ENCODE measurements around the gene SSC4D.
"Not testable (repeated sequence)": the region's sequence is repeated elsewhere in the genome, so short reads cannot be mapped to it uniquely, and the experiment has no call there.

The SSC4D gene

DNA sequence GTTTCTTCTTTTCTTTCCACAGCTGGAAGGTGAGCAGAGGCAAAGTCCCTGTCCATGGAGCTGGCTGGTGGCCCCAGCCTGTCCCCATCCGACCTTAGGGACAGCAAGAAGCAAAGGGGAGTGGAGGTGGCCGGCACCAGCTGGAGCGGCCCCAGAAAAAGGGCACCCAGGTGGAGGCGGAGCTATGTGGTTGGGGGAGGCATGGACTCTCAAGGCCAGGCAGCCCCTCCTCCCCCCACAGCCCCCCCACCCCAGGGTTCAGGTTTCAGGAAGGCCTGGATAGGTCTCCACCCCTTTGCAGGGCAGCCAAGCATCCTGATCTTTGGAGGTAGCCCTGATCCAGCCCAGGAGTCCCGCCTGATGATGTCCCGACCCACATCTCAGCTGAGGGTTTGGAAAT lies at the start of gene SSC4D:
Gene SSC4D (minus strand): TSS at position 161 of the 400 bp plus-strand sequence. CDS start 5,258 bp downstream, outside the sequence.
- no peak for DNase-seq (ENCODE audit: low read depth)

DNA sequence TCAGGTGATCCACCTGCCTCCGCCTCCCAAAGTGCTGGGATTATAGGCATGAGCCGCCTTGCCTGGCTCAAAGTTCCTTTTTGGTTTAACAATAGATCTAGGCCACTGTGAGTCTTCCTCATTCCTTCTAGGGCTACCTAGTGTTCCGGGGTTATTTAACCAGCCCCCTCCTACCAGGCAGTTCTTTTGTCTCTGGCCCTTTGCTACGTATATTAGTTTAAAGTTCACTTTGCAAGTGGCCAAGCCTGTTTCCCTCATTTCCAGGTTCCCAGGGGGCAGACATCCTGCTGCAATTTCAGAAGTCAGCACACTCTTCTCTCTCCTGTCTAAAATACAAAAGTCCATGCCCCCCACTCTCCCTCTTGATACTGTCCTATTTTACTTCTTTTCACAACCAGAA lies 49.0 kb upstream of the SSC4D start:
- not testable (repeated sequence) for DNase-seq (ENCODE audit: low read depth)

DNA sequence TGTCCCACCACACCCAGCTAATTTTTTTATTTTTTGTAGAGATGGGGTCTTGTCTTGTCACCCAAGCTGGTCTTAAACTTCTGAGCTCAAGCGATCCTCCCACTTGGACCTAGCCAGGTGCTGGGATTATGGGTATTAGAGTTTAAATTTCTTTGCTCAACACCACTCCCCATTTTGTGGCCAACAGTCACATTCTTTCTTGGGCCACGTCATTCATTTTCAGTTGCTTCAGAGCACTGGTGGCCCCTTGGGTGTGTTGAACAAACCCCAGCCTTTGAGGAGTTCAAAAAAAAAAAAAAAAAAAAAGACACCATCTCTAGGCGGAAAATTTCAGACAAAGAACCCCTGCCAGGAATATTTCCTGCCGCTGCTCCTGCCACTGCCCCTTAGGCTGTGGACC lies 47.5 kb upstream of the SSC4D start:
- DNase-seq (ENCODE audit: low read depth) = not testable (repeated sequence)

DNA sequence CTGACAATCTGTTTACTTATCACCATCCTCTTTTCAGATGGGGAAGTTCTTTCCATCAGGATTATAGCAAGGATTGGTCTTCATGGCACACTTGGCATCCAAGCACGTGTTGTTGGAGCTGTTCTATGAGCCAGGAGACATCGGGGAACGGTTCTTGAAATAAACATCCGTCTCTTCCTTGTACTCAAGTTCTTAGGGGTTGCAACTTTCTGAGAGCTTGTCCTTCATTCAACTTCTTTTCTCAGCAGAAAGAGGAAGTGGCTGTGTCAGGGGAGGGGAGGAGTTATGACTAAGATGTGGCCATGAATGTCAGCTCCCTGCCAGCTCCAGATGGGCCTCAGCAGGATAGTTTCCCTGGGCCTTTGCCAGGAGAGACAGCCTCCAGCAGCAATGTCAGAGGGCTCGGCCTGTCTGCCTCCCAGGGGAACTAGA lies 36.1 kb upstream of the SSC4D start:
- not testable (repeated sequence) for DNase-seq (ENCODE audit: low read depth)

DNA sequence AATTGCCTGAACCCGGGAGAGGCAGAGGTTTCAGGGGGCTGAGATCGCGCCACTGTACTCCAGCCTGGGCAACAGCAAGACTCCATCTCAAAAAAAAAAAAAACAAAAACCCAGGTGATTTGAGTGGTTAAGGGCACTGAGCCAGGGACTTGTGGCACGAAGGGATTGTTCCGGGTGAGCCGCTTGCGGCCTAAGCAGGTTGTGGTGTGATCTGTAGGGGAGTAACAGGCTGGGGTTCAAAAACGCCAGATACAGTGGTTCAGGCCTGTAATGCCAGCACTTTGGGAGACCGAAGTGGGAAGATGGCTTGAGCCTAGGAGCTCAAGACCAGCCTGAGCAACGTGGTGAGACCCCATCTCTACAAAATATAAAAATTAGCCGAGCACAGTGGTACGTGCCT lies 34.3 kb upstream of the SSC4D start:
- not testable (repeated sequence) for DNase-seq (ENCODE audit: low read depth)

DNA sequence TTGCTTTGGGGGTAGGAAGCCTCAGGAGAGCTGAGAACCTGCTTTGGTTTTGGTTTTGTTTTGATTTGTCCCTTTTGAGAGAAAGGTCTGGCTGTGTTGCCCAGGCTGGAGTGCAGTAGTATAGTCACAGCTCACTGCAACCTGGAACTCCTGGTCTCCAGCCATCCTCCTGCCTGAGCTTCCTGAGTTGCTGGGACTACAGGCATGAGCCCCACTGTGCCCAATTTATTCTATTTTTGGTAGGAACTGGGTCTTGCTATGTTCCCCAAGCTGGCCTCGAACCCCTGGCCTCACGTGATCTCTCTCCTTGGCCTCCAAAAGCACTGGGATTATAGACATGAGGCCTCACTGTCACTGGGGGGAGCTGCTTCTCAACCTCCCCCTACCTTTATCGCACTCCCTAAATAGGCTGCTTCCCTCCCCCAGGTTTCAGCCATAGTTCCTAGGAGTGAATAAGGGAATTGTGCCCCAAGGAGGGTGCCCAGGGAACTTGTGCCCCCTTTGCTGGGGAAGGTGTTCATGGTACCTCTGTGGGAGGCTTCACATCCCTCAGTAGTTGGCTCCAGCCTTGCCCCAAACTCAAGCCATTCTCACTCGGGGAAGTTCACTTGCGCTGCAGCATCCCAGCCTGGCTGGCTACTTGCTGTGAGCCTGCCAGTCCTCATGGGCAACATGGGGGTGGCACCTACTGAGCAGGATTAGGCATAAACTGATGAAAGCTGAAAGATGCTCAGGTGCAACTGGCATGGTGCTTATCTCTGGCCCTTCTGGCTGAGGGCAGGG lies 33.4 kb upstream of the SSC4D start:
- DNase-seq (ENCODE audit: low read depth) = not testable (repeated sequence)

DNA sequence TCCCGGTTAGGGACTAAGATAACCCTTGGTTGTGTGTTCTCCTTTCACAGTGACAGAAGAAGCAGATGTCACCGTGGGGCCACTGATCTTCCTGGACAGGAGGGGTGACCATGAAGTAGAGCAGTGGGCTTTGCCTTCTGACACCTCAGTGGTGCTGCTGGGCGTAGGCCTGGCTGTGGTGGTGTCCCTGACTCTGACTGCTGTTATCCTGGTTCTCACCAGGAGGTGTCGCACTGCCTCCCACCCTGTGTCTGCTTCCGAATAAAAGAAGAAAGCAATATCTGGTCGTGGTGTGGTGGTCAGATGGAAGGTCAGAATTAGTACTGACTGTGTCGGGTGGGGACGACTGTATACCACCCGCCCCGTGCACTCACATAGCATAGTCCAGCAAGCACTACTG lies 32.3 kb upstream of the SSC4D start:
- not testable (repeated sequence) for DNase-seq (ENCODE audit: low read depth)

DNA sequence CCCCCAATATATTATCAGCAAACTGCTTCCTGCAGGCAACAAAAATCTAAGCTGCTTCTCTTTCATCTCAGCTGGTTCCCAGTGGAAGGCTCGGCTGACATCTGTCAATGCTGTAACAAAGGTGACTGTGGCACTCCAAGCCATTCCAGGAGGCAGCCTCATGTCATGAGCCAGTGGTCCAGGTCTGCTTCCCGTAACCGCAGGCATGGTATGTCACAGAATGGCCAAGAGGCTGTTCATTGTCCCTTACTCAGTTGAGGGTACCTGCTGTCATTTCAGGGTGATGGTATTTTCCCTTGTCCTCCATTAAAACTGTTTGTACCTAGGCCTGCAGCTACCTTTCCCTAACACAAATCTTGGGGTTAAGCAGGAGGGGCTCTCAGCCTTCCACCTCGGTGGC lies 30.9 kb upstream of the SSC4D start:
- not testable (repeated sequence) for DNase-seq (ENCODE audit: low read depth)

DNA sequence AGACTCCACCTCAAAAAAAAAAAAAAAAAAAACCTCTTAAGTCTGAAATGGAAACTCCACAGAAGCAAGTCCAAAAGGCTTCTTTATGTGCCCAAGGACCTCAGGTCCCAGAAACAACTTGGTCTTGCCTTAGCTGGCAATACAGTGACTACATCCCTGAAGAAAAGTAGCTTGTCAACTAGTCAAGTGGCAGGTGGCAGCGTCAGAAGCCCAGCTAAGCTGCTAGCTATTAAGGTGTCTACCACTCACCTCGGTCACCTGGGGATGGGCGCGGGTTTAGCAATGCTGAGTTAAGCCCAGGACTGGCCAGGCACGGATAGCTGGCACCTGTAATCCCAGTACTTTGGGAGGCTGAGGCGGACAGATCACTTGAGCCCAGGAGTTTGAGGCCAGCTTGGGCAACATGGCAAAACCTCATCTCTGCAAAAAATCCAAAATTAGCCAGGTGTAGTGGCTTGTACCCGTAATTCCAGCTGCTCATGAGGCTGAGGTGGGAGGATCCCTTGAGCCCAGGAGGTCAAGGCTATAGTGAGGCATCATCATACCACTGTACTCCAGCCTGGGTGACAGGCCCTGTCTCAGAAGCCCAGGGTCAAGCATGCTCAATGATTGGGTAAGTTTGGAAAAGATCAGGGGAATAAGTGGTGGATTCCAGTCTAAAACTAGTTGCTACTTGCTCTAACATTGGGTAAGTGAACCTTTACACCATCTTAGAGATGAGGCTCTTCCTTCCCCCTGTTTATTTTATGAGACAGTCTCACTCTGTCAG lies 29.8 kb upstream of the SSC4D start:
- not testable (repeated sequence) for DNase-seq (ENCODE audit: low read depth)

DNA sequence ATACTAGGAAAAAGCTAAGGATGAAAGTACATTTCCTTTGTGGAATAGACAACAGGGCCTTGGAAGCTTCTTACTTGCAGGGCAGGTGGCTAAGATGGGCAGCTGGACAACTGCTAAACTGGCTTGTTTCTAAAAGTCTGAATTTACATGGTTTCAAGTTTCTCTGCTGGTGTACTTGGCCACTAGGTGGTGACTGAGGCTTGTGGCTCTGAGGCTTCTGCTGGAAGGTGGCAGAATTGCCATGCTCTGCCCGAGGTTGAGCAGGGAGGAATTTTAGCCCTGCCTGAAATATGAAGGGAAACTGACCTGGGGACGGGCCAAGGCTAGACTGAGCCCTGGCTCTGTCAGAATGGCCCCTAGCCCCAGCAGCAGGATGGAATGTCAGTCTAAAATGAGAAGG lies 28.4 kb upstream of the SSC4D start:
- DNase-seq (ENCODE audit: low read depth) = peak; percentile 38

DNA sequence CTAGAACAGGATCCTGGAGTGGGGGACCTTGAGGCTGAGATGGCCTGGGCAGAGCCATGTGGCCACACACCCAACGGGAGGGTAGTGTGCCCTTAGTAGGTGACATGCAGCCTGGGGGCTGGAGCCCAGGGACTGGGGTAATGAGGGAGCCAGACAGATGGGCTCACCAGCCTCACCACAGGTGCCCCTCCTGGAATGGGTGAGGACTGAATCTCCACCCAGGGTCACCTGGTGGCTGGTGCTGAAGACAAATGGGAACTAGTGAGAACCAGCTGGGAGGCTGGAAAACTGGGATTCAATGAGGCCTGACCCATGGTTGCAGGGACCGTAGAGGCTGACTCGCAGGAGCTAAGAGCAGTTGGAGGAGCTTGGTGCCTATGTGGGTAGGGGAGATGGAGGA lies 21.3 kb upstream of the SSC4D start:
- DNase-seq (ENCODE audit: low read depth) = no peak

DNA sequence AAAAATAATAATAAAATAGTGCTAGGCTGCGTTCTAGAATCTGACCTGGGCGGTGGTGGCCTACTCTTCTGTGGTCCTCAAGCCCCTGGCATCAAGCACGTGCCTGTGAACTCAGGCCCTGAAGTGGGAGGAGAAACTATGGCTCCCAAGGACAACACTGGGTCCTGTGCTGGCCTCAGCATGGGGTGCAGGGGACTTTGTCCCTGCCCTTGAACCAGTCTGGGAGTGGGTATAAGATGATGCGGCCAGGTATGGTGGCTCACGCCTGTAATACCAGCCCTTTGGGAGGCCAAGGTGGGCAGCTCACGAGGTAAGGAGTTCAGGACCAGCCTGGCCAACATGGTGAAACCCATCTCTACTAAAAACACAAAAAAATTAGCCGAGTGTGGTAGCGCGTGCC lies 20.7 kb upstream of the SSC4D start:
- DNase-seq (ENCODE audit: low read depth) = no peak

DNA sequence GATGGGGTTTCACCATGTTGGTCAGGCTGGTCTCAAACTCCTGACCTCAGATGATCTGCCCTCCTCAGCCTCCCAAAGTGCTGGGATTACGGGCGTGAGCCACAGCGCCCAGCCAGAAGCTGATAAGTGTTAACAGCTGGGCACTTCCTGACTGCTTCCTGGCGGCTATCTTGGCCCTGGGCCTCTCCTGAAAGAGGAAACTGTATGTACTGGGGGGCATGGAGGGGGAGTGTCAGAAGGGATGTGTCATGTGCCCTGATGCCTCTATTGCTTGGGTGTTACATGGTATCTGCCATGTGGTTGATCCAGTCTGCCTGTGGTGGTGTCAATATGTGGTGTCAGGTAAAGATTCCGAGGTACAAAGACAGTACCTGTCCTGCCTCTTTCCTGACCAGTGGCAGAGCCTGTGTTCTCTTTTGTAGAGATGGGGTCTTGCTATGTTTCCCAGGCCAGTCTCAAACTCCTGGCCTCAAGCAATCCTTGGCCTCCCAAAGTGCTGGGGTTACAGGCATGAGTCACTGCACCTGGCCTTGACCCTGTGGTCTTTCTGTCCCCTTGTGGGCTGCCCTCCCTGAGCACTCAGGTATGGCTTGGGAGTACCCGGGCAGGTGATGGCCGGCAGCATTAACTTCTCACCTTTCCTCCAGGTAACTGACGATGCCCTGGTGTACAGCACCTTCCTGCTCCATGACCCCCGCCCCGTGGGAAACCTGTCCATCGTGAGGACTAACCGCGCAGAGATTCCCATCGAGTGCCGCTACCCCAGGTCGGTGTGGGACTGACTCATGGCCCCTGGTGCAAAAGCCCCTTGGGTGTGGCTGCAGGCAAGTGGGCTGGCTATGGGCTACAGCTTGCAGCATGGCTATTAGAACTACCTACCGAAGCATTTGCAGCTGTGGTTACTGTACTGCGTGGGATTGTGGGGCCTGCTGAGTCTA lies 19.6 kb upstream of the SSC4D start:
- no peak for DNase-seq (ENCODE audit: low read depth)

DNA sequence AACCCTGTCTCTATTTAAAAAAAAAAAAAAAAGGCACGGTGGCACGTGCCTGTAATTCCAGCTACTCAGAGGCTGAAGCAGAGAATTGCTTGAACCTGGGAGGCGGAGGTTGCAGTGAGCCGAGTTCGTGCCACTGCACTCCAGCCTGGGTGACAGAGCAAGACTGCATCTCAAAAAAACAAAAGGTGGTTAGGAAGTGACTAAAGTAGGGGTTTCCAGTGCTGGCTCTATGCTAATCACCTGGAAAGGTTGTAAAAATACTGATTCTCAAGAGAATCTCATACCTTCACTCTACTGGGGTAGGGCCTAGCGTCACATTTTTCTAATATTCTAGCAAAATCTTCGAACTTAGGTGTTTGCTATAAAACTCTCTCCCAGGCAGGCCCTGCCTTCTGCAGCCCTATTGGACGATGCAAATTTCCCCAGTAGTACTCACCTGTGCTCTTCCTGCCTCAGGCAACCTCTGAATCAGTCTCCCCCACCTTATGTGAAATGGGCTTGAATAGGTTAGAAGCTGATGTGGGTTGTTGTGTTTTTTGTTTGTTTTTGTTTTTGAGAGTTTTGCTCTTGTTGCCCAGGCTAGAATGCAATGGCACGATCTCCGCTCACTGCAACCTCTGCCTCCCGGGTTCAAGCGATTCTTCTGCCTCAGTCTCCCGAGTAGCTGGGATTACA lies 18.8 kb upstream of the SSC4D start:
- no peak for DNase-seq (ENCODE audit: low read depth)

DNA sequence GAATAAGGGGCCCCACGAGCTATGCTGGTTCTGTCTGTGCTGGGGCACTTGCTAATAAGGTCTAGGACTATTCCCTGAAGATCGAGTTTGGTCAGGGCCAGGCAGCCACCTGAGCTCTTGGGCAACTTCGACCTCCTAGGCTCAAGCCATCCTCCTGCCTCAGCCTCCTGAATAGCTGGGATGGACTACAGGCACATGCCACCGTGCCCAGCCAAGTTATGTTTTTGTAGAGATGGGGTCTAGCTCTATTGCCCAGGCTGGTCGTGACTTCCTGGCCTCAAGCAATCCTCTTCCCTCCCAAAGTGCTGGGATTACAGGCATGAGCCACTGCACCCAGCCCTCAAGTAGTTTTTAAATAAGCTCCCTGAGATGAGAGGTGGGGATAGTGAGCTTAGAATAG lies 18.1 kb upstream of the SSC4D start:
- DNase-seq (ENCODE audit: low read depth) = no peak

DNA sequence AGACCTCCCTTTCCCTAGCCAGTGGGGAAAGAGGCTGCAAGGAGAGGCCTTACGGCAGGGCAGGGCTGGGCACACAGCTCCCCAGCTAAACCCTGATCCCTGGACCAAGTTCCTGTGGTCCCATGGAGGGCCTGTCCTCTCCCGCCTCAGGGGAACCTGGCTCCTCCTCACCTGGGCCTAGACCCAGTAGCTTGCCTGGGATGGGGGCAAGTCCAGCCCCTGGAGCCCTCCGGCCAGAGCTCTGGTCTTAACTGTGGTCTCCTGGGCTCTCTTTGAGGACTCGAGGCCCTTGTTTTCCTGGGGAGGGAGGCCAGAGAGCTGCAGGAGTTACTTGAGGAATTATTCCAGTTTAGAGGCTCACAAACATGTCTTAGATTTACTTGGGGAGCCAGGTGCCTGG lies 16.7 kb upstream of the SSC4D start:
- DNase-seq (ENCODE audit: low read depth) = no peak

DNA sequence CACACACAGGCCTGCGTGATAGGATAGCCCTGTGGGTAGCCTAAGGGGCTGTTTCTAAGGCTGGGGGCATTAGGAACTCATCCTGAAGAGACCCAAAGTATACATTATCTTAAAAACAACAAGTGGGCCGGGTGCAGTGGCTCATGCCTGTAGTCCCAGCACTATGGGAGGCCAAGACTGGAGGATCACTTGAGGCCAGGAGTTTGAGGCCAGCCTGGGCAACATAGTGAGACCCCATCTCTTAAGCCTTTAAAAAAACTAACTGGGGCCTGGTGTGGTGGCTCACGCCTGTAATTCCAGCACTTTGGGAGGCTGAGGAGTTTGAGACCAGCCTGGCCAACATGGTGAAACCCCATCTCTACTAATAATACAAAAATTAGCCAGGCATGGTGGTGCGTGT lies 16.1 kb upstream of the SSC4D start:
- DNase-seq (ENCODE audit: low read depth) = not testable (repeated sequence)

DNA sequence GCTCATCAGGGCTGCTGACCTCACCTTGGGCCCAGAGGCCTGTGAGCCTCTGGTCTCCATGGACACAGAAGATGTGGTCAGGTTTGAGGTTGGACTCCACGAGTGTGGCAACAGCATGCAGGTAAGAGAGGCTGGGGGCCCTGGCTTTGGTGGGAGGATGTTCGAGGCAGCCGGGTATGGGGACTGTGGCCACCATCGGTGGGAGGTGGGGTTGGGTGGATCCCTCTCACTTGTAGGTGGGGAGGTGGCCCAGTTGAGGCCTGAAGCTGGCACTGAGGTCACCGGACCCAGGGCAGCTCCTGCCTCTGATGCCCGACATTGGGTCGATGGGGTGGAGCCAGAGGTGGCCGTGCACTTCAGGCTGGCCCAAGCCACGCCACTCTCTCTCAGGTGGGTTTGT lies 15.7 kb upstream of the SSC4D start:
- DNase-seq (ENCODE audit: low read depth) = no peak

DNA sequence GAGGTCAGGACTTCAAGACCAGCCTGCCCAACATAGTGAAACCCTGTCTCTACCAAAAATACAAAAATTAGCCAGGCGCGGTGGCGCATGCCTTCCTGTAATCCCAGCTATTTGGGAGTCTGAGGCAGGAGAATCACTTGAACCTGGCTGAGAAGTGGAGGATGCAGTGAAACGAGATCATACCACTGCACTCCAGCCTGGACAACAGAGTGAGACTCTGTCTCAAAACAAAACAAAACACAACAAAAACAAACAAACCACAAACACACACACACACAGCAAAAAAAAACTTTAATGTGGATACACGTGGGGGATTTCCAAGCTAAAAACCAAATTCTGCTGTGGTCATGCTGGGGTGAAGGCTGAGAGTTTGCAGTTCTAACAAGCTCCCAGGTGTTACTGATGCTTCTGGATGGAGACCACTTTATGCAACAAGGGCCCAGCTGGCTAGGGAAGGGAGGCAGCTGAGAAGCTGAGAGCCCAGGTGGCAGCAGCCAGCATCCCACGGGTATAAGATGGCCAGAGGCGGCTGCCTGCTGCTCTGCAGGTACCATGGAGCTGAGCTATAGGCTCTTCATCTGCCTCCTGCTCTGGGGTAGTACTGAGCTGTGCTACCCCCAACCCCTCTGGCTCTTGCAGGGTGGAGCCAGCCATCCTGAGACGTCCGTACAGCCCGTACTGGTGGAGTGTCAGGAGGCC lies 15.1 kb upstream of the SSC4D start, which contains the start of gene ZP3:
Gene ZP3 (plus strand): TSS at position 538 of the 699 bp plus-strand sequence. CDS start 15 bp downstream, at position 553.
- DNase-seq (ENCODE audit: low read depth) = no peak

DNA sequence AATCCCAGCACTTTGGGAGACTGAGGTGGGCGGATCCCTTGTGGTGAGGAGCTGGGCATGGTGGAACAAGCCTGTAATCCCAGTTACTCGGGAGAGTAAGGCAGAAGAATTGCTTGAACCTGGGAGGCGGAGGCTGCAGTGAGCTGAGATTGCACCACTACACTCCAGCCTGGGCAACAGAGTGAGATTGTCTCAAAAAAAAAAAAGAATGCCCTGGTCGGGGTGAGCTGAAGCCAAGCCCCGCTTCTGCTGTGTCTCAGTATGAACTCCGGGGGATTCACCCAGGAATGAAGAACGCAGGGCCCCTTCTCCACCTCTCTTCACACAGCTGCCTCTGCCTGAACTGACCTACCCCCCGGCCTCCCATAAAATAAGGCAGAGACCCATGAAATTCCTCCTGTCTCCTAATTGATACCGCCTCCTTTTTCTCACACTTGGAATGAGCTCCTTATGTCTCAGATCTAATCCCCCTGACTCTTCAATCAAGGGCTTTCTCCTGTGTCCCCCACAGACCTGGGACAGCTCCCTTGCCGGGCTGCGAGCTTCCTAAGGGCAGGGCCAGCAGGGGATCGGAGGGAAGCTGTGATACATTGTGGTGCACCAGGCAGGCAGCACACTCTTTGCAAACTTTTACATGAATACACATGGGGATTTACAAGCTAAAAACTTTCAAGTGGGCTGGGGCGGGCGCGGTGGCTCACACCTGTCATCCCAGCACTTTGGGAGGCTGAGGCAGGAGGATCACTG lies 14.3 kb upstream of the SSC4D start:
- DNase-seq (ENCODE audit: low read depth) = no peak
